SU-DHL-6 (cell line): ENCODE measurements around the gene NTM.

Experiments used
- H2AFZ ChIP-seq: fragments of 200-600 bp; sonication (generic); 2 replicates; pipeline ENCODE4 v1.6.1; 2014; ENCODE audit warnings: low read depth, mild to moderate bottlenecking, moderate library complexity, mixed read lengths, antibody characterized with exemption, low read length; ENCODE audit not compliant: severe bottlenecking
- H3F3A ChIP-seq: fragments of 200-600 bp; shearing (Covaris generic); 2 replicates; pipeline ENCODE4 v1.6.0; 2016; ENCODE audit warnings: antibody characterized with exemption, mild to moderate bottlenecking; ENCODE audit not compliant: insufficient read depth
- H3K27ac ChIP-seq: fragments of 200-600 bp; sonication (generic); 2 replicates; pipeline ENCODE4 v1.5.1; 2016; ENCODE audit warnings: low read depth, mild to moderate bottlenecking, low read length, moderate library complexity, mixed read lengths
- H3K27me3 ChIP-seq: fragments of 200-600 bp; sonication (generic), shearing (Covaris generic); 2 replicates; pipeline ENCODE4 v1.6.0; 2014; ENCODE audit warnings: mild to moderate bottlenecking, low read length
- H3K36me3 ChIP-seq: fragments of 200-600 bp; sonication (generic); 2 replicates; pipeline ENCODE4 v1.6.1; 2014; ENCODE audit warnings: mild to moderate bottlenecking, low read length, mixed read lengths
- H3K4me2 ChIP-seq: fragments of 300-600, 200-600 bp; shearing (Covaris generic), sonication (generic); 2 replicates; pipeline ENCODE4 v1.6.0; 2014; ENCODE audit warnings: low read length, low read depth, mild to moderate bottlenecking; ENCODE audit not compliant: poor library complexity, severe bottlenecking
- H3K4me3 ChIP-seq: fragments of 200-600 bp; sonication (generic); 2 replicates; pipeline ENCODE4 v1.5.1; 2014; ENCODE audit warnings: antibody characterized with exemption, low read length, mild to moderate bottlenecking, mixed read lengths; ENCODE audit not compliant: insufficient read depth, poor library complexity, severe bottlenecking
- H3K79me2 ChIP-seq: fragments of 200-600 bp; sonication (generic); 2 replicates; pipeline ENCODE4 v1.6.1; 2014; ENCODE audit warnings: mild to moderate bottlenecking, low read length, moderate library complexity; ENCODE audit not compliant: insufficient read depth
- H3K9ac ChIP-seq: fragments of 200-600 bp; sonication (generic); 2 replicates; pipeline ENCODE4 v1.7.0; 2014; ENCODE audit warnings: mild to moderate bottlenecking, low read length
- H3K9me2 ChIP-seq: fragments of 200-600 bp; sonication (generic); replicated peaks from 2 replicates; pipeline ENCODE4 v1.6.1; 2014; ENCODE audit warnings: low read length; ENCODE audit not compliant: insufficient read depth
- H3K9me3 ChIP-seq: fragments of 200-600 bp; sonication (generic); 2 replicates; pipeline ENCODE4 v1.6.1; 2014; ENCODE audit warnings: low read length, mixed read lengths; ENCODE audit not compliant: insufficient read depth
- H4K20me1 ChIP-seq: fragments of 200-600 bp; sonication (generic); 2 replicates; pipeline ENCODE4 v1.6.1; 2014; ENCODE audit warnings: low read depth, mild to moderate bottlenecking, antibody characterized with exemption, low read length, moderate library complexity, mixed read lengths
- CTCF ChIP-seq: fragments of 200-600 bp; sonication (generic); IDR thresholded peaks from one replicate; pipeline ENCODE4 v1.5.1; 2017; ENCODE audit warnings: antibody characterized with exemption, mild to moderate bottlenecking, low read length, moderate library complexity; ENCODE audit not compliant: insufficient read depth, poor library complexity, severe bottlenecking
- EZH2phosphoT487 ChIP-seq: fragments of 200-600 bp; sonication (generic), shearing (Covaris generic); conservative IDR thresholded peaks from 2 replicates; pipeline ENCODE4 v1.6.1; 2018; ENCODE audit warnings: mild to moderate bottlenecking, antibody characterized with exemption, low read length, moderate library complexity, mixed read lengths

NTM gene

GRCh38 chr11:131430473-131431208 is 60.2 kb downstream of the NTM start:
- Histone ChIP-seq H3K4me2 (no peak overlapping the region), H4K20me1 (no peaks in the 10 kb centered on the region), H3F3A (no peaks in the 10 kb centered on the region), H3K9me3 (no peaks in the 10 kb centered on the region), H3K27me3 (no peaks in the 10 kb centered on the region), H2AFZ (no peak overlapping the region), H3K36me3 (no peaks in the 10 kb centered on the region), H3K9me2 (no peaks in the 10 kb centered on the region), H3K4me3 (no peak overlapping the region), H3K27ac (no peak overlapping the region), H3K79me2 (no peaks in the 10 kb centered on the region), H3K9ac (no peak overlapping the region)
- no peak for TF ChIP-seq CTCF
- TF ChIP-seq EZH2phosphoT487: no peak

- Histone ChIP-seq H3K36me3 (no peaks in the 10 kb centered on the region), H3K4me3 (no peak overlapping the region), H3K9ac (no peak overlapping the region), H3K27ac (no peak overlapping the region), H3F3A (no peaks in the 10 kb centered on the region), H3K4me2 (no peak overlapping the region), H2AFZ (no peak overlapping the region), H3K9me2 (no peaks in the 10 kb centered on the region), H3K79me2 (no peaks in the 10 kb centered on the region), H3K9me3 (no peaks in the 10 kb centered on the region), H3K27me3 (no peaks in the 10 kb centered on the region), H4K20me1 (no peaks in the 10 kb centered on the region)
- TF ChIP-seq EZH2phosphoT487: no peak
- TF ChIP-seq CTCF: no peak
These were observed 70.8 kb downstream of the NTM start for GRCh38 chr11:131441051-131441810.

- no peak overlapping the region for H3K9ac ChIP-seq
- no peaks in the 10 kb centered on the region for H3K9me3 ChIP-seq
- H3K4me2 ChIP-seq: no peak overlapping the region
- no peak overlapping the region for H3K27ac ChIP-seq
- no peaks in the 10 kb centered on the region for H3K9me2 ChIP-seq
- H4K20me1 ChIP-seq: no peaks in the 10 kb centered on the region
- no peak for TF ChIP-seq EZH2phosphoT487
- TF ChIP-seq CTCF: no peak
- no peaks in the 10 kb centered on the region for H3F3A ChIP-seq
- H3K79me2 ChIP-seq: no peaks in the 10 kb centered on the region
- H3K27me3 ChIP-seq: no peaks in the 10 kb centered on the region
- no peak overlapping the region for H3K4me3 ChIP-seq
- no peak overlapping the region for H2AFZ ChIP-seq
- no peaks in the 10 kb centered on the region for H3K36me3 ChIP-seq
These were observed 76.3 kb downstream of the NTM start for GRCh38 chr11:131446590-131447275.
